AG08396 (cell line): ENCODE results near the gene USE1.
A peak's percentile ranks its signal among the peaks of the same experiment; 100 is the strongest.

Experiments
- DNase-seq: peaks from one replicate; pipeline ENCODE4 v3.0.0; 2012; ENCODE audit warnings: low spot score, mixed read lengths

The USE1 gene

DNA sequence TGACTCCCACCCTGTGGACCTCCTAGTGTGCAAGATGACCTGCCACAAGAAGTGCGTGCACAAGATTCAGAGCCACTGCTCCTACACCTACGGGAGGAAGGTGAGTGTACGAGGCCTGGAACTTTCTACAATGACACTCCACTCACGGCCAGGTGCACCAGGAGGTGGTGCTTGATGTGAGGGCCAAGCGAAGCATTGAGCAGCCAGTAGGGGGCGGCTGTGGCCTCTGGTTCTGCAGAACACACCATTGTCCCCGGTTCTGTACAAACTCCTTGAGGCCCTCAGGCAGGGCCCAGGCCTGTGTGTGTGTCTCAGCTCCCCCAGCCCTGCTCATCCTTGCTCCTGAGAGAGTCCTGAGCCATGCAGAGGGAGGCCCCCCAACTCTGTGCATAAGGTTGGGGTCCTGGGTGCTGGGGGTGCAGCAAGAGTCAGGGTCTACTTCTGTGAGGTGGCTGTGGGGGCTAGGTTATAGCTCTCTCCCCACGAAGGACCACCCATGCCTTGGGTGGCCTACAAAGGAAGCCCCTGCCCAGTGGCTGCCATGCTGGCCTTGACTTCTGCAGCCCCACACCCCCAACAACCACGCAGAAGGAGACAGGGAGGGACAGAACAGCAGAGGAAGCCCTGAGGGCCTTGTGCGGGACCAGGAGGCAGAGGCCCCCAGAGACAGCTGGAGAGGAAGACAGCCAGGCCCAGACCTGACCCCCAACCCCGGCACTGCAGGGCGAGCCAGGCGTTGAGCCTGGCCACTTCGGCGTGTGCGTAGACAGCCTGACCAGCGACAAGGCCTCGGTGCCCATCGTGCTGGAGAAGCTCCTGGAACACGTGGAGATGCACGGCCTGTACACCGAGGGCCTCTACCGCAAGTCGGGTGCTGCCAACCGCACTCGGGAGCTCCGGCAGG is 9.7 kb upstream of the USE1 start:
- DNase-seq: peak; percentile 71

DNA sequence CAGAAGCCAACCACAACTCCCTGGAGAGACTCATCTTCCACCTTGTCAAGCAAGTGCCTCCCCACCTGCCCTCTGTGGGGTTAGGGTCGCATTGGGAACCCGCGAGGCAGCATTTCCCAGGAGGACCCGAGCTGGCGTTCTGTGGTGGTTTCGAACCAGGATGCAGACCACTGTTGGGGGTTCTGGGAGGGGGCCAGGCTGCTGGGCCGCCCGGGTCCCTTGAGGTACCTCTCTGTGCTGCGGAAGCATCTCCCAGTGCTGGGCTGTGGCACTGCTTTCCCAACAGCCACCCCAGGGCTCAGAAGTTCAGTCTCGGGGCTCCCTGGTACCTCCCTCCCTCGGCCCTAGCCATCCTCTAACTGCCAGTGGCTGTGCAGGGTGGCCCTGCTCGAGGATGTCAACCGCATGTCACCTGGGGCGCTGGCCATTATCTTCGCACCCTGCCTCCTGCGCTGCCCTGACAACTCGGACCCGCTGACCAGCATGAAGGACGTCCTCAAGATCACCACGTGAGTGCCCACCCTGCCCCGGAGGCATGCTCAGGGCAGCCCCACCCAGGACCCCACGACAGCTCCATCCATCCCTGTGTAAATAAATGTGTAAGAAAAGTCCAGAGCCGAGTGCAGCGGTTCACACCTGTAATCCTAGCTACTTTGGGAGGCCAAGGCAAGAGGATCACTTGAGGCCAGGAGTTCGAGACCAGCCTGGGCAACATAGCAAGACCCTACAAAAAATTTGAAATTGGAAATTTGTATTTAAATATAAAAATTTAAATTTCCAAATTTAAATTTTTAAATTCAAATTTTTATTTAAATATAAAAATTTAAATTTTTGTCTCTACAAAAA is 8.2 kb upstream of the USE1 start:
- no peak for DNase-seq

DNA sequence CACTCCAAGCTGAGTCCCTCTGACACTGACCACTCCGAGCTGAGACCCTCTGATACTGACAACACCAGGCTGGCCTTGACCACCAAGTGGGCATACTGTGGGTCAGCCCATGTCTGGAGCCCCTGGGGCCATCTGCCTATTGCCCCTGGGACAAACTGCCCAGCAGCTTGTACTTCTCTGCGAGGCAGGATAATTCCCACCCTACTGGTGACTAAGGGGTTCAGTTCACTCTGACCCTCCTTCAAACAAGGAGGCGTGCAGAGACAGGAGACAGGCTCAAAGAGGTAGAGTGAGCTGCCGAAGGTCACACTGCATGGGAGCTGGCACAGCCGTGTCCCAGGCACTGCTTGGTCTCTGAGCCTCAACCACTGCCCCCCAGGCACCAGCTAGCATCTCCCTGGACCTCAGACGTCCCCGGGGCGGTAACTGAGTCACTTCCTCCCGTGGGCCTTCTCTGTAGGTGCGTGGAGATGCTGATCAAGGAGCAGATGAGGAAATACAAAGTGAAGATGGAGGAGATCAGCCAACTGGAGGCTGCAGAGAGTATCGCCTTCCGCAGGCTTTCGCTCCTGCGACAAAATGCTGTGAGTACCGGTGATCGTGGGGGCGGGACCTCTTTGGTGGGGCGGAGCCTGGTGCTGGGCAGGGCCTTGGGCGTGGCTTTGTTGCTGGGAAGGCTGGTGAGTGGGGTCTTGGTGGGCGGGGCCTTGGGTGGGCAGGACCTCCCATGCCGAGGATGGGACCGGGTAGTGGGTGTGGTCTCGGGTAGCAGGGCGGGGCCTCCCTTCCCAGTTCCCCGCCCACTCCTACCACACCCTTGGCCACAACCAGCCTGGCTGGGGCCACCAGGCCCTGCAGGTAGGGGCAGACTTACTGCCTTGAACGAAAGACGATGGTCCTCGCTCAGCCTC is 5.8 kb upstream of the USE1 start:
- peak; percentile 69 for DNase-seq

DNA sequence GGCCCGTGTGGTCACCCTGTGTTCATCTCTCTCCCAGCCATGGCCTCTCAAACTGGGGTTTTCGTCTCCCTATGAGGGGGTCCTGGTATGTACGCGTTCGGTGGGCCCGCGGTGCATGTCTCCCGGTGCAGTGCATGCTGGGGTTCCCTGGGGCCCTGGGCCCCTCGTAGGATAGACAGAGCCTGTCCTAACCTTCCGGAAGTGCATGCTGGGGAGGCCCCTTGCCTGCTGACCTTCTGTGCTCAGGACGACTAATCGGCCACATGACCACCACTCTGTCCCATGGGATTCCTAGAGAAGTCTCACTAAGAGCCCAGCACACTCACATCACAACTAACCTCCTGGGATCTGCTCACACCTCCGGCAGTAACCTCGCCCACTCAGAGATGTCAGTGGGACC is 4.9 kb upstream of the USE1 start:
- no peak for DNase-seq

DNA sequence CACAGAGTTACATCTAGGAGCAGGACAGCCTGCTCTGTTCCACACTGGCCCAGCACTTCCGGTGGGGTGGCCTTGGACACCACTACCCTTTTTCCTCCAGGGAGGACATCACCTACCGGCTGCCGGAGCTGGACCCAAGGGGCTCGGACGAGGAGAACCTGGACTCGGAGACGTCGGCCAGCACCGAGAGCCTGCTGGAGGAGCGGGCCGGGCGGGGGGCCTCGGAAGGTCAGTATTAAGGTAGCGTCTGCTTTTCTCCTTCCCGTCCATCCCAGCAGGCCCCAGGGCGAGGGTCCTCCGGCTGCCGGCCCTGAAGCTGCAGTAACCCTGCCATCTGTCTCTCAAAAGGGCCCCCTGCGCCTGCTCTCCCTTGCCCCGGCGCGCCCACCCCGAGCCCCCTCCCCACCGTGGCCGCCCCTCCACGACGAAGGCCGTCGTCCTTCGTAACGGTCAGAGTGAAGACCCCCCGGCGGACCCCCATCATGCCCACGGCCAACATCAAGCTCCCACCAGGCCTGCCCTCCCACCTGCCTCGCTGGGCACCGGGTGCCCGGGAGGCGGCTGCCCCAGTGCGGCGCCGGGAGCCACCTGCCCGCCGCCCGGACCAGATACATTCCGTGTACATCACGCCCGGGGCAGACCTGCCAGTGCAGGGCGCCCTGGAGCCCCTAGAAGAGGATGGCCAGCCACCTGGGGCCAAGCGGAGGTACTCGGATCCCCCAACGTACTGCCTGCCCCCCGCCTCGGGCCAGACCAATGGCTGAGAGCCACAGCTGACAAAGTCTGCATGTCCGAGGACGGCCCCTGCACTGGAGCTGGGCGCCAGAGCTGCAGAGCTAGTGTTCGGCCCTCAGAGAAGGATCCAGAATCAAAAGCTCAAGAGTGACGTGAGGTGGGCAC is 3.4 kb upstream of the USE1 start:
- no peak for DNase-seq

DNA sequence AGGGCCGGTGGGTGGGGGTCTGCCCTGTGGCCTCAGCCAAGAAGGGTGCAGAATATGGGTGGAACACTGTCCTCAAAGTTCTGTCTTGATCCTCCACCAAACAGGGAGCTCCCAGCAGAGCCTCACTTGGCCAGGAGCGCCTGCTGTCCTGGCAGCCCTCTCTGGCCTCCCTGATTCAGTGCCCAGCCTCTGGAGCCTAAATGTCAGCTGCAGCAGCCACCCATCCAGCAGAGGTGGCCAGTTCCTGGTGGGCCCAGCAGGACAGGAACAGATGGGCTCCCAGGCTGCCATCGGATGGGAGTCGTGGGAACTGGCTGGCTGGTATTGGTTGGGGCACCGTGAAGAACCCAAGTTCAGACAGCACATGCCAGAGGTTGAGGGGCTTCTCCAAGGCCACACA is 1.8 kb upstream of the USE1 start:
- no peak for DNase-seq

DNA sequence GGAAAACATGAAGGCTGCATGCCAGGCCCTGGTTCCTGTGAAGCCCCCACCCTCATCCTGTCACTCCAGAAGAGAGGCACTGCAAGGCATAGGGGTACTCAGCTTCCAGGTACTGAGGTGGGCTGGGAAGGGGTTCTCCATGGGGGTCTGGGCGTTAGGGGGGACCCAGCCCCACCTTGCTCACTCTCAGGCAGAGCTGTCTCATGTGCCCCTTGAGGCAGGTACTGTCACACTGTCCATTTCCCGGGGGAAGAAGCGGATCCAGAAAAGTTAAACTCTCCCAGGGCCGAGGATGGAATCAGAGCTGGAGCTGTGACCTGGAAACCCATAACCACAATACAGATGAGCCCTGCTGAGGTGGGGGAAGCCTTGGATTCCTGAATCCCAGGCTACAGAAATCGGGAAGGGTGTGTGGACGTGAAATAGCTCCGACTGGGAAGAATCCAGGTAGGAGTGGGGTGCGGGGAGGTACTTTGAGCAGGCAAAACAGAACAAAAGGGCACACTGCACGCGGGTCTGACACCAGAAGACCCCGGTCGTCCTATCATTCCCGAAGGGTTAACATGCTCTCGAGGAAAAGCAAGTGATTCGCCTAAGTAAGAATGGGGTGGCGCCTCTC is 540 bp upstream of the USE1 start:
- DNase-seq: no peak

DNA sequence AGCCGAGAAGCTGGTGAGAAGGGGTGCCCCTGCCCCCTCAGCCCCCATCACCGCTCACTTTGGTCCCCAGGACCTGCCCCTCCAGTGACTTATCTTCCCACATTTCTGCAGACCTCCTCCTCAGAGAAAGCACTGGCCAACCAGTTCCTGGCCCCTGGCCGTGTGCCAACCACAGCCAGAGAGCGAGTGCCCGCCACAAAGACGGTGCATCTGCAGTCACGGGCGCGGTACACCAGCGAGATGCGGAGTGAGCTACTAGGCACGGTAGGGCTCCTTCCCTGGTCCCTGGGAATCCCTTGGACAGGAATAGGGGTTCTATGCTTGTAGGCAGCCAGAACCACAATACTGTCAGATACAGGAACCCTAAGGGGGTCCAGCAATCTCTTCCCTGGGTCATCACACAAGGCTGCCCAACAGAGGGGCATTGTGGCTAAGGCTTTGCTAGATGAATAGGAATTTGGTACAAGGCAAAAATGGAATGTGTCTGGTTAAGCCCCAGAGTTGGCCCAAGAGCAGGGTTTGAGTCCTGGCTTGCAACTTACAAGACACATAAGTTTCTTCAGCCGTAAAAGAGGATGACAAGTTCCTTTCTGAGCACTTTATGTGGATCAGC is 1.0 kb downstream of the USE1 start:
- DNase-seq: no peak

DNA sequence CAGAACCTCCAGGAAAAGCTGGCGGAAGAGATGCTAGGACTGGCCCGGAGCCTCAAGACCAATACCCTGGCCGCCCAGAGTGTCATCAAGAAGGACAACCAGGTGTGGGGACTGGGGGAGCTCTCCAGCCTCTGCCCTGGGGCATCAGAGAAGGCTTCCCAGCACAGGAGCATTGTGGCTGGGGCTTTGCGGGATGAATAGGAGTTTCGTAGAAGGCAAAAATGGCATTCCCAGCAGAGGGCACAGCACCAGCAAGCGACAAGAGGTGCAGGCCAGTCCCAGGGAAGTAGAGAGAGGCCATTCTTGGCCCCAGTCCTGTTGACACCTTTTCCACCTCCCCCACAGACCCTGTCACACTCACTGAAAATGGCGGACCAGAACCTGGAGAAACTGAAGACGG is 4.1 kb downstream of the USE1 start:
- no peak for DNase-seq

DNA sequence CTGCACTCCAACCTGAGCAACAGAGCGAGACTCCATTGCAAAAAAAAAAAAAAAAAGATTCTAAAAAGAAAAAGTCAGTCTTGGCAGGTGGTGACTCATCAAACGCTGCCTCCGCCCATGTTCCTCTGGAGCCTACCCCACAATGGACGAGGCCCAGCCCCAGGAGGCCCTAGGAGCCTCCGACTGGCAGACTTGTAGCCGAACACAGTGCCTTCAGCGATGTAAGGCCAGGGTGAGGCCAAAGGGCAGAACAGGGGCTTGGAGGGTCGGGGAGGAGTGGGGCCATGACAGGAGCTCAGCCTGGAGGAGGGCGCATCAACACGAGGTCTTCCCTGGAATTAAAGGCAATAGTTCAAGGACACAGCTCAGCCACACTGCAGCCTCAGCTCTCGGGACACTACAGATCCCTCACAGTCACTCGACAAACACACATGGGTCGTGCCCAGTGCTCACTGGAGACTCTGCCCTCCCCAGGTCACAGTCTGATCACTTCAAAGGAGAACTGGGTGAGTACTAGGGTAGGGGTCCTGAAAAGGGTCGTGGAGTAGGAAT is 5.1 kb downstream of the USE1 start:
- DNase-seq: peak; percentile 69

DNA sequence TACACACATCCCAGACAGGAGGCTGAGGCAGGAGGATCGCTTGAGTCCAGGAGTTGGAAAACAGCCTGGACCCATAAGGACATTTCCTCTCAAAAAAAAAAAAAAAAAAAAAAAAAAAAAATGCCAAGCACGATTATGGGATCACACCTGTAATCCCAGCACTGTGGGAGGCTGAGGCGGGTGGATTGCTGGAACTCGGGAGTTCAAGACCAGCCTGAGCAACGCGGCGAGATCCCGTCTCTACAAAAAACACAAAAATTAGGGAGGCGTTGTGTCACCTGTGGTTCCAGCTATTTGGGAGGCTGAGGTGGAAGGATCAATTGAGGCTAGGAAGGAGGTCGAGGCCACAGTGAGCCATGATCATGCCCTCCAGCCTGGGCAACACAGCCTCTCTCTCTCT is 9.9 kb downstream of the USE1 start:
- no peak for DNase-seq

DNA sequence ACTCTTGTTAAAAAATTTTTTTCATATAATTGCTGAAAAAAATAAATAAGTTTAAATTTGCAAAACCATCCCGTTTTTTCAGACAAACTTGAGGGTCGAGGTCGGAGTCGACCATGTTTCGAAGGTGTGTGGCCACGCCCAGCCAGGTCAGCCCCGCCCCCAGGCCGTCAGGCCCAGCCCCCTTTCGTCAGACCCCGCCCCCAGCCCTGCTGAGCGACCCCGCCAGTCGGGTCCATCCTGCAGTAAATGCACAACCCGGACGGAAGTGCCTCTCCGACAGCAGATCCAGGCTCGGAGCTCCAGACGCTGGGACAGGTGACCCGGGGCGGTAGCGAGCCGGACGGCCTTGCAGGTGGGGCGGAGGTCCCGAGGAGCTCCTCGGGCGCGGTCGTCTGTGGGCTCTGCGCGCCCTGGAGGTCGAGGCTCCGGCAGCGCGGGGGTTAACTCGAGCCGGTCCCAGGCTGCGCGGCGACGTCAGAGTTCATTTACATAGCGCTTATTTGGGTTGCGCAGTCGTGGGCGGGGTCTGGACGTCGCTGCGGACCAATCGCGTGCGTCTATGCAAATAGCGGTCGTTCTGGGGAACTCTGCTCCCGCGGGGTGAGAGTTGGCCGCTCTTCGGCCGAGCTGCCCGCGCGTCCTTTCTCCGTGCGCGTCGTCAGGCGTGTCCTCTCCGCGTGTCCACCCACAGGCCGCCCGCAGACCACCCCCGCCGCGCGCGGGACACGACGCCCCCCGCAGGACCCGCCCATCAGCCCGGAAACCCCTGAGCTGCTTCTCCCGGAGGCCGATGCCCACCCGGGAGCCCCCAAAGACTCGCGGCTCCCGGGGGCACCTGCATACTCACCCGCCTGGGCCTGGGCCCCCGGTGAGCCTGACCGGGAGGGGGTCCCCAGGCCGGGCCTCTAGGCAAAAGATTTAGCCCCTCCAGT is 11.1 kb downstream of the USE1 start, which contains the start of gene OCEL1:
TSS of gene OCEL1 (plus strand) at position 225 of the 932 bp plus-strand sequence. CDS start at position 247, 22 bp downstream.
- DNase-seq: peak; percentile 97

DNA sequence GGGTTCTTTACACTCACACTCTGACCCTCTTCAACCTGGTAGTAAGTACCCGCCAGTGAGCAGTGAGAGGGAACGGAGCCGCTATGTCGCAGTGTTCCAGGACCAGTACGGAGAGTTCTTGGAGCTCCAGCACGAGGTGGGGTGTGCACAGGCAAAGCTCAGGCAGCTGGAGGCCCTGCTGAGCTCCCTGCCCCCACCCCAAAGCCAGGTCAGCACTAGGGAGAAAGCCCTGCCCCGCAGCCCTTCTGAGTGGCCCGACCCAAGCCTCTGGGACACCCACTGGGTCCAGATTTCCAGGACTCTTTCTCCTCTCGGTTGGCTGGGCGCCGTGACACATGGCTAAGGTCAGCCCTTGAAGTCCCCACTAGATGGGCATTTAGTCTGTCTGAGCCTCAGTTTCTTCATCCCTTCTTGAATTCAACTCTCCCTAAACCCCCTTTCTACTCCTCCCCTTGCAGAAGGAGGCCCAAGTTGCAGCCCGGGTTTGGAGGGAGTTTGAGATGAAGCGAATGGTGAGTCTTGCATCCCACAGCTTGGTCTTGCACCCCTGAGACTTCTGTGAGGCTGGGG is 12.7 kb downstream of the USE1 start:
- DNase-seq: no peak

DNA sequence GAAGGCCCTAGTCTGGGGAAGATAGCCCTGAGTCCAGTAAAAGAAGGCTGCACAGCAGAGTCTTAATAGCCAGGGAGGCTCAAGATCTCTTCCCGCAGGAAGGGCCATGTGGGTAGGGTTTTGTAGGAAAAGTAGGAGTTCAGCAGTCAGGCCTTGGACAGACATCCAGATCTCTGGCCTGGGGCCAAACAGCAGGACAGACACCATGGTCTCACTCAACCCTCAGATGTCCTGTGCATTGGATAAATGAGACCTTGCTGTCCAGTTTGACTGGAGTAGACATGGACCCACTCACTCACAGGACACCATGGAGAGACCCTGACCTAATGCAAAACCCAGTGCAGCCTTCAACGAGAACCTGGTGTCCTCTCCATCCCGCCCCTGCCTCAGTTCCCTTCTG is 14.7 kb downstream of the USE1 start:
- no peak for DNase-seq

DNA sequence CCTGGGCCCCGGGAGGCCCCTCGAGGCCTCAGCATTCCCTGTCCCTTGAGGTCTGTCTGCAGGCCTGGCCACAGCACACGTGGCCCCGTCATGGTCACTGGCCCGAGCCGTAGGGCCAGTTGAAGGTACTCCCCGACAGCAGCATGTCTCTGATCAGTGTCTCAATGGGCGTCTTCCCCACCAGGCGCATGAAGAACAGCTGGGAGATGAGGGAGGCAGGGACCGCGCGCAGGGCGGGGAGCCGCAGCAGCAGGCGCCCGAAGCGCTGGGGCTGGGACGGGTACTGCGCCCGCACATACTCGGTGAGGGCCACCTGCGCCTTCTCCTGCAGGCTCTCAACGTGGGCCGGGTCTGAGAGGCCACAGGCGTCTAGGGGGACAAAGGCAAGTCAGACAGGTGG is 17.1 kb downstream of the USE1 start:
- DNase-seq: no peak

DNA sequence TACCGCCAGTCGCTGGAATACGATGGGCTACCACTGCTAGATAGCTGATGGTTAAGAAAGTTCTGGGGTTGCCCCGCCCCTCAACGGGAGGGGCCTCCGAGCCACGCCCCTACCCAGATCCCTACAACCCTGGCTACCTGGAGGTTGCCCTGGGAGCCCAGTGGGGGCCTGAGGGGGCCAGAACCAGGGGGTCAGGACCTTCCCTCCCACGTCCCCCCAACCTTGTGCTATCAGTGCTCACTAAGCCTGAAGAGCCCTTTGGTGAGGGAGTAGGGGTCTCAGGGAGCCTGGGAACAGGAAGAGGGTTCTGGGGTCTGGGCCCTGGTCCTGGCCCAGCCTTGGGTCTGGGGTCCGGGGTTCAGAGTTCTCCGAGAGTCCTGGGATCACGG is 19.7 kb downstream of the USE1 start:
- DNase-seq: peak; percentile 69

DNA sequence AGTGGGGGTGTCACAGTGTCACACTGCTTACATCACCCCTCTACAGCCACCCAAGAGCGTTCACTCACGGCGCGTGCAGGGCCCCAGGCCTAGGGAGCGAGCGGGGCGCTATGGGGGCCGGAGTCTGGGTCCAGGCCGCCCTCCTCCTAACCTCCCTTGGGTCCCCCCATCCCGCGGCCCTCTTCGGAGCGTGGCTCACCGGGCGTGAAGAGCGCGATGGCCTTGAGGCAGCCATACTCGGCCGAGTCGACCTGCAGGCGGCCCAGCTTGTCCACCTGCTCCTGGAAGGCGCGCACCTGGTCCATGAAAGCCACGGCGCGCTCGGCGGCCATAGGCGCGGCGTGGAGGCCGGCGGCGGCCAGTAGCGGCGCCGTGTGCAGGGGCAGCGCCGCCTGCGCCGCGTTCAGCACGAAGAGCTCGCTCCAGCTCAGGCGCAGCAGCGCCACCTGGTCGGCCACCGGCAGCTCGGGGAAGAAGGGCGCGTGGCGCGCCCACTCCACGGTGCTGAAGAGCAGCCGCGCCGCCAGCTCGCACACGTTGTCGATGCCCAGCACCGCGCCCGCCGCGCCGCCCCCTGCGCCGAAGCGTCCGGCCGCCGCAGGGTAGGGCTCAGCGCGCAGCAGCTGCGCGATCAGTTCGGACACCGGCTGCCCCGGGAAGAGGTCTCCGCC is 20.3 kb downstream of the USE1 start:
- DNase-seq: peak; percentile 71
